Hematopoietic multipotent progenitor cell treated with erythropoietin and hydrocortisone succinate and interleukin-3 and kit ligand, for 4 days (in vitro differentiated cells): ENCODE data around the gene UACA.
A peak's percentile ranks its signal among the peaks of the same experiment; 100 is the strongest.
"Not testable (repeated sequence)": the region's sequence is repeated elsewhere in the genome, so short reads cannot be mapped to it uniquely, and the experiment has no call there.

Experiments used
- DNase-seq: peaks from one replicate; pipeline ENCODE4 v3.0.0-alpha.2; 2015

Gene UACA

GRCh38 chr15:70753101-70753829 is 10.1 kb downstream of the UACA start:
- no peak for DNase-seq

- peak; percentile 37 for DNase-seq
These were observed 11.1 kb downstream of the UACA start for GRCh38 chr15:70752193-70752635.

GRCh38 chr15:70750203-70750869 is 13.0 kb downstream of the UACA start:
- no peak for DNase-seq

GRCh38 chr15:70748281-70748747 is 15.0 kb downstream of the UACA start:
- peak; percentile 56 for DNase-seq

- DNase-seq: not testable (repeated sequence)
These were observed 16.8 kb downstream of the UACA start for GRCh38 chr15:70746598-70746997.

- no peak for DNase-seq
These were observed 20.4 kb downstream of the UACA start for GRCh38 chr15:70742928-70743327.

- DNase-seq: peak; percentile 10
These were observed 21.6 kb downstream of the UACA start for GRCh38 chr15:70741677-70742293.

- peak; percentile 55 for DNase-seq
These were observed 22.2 kb downstream of the UACA start for GRCh38 chr15:70741107-70741531.

- DNase-seq: not testable (repeated sequence)
These were observed 28.3 kb downstream of the UACA start for GRCh38 chr15:70735040-70735439.

GRCh38 chr15:70729164-70729563 is 34.2 kb downstream of the UACA start:
- no peak for DNase-seq

- DNase-seq: no peak
These were observed 36.6 kb downstream of the UACA start for GRCh38 chr15:70726753-70727152.

GRCh38 chr15:70723927-70724326 is 39.4 kb downstream of the UACA start:
- DNase-seq: no peak

GRCh38 chr15:70723122-70723422 is 40.3 kb downstream of the UACA start:
- DNase-seq: no peak

GRCh38 chr15:70722266-70723121 is 40.9 kb downstream of the UACA start:
- DNase-seq: peak; percentile 74

- DNase-seq: no peak
These were observed 42.9 kb downstream of the UACA start for GRCh38 chr15:70720228-70721016.

- no peak for DNase-seq
These were observed 46.0 kb downstream of the UACA start for GRCh38 chr15:70717237-70717793.

- DNase-seq: no peak
These were observed 47.4 kb downstream of the UACA start for GRCh38 chr15:70715840-70716485.

- no peak for DNase-seq
These were observed 48.8 kb downstream of the UACA start for GRCh38 chr15:70714565-70714964.

GRCh38 chr15:70714015-70714414 is 49.3 kb downstream of the UACA start:
- no peak for DNase-seq

GRCh38 chr15:70712271-70712670 is 51.1 kb downstream of the UACA start:
- DNase-seq: peak; percentile 28

- no peak for DNase-seq
These were observed 52.6 kb downstream of the UACA start for GRCh38 chr15:70710714-70711113.
